ENCODE measurements around the gene BMI1. TPM values are rescaled to one million over a fixed set of nuclear protein-coding genes. Genes with fewer than 3 reads are reported as not detected.
A peak's percentile ranks its signal among the peaks of the same experiment; 100 is the strongest.

The BMI1 gene
- total and polyA plus RNA-seq, 2 experiments from 2014 or later: 2.3 to 10.7 TPM

DNA sequence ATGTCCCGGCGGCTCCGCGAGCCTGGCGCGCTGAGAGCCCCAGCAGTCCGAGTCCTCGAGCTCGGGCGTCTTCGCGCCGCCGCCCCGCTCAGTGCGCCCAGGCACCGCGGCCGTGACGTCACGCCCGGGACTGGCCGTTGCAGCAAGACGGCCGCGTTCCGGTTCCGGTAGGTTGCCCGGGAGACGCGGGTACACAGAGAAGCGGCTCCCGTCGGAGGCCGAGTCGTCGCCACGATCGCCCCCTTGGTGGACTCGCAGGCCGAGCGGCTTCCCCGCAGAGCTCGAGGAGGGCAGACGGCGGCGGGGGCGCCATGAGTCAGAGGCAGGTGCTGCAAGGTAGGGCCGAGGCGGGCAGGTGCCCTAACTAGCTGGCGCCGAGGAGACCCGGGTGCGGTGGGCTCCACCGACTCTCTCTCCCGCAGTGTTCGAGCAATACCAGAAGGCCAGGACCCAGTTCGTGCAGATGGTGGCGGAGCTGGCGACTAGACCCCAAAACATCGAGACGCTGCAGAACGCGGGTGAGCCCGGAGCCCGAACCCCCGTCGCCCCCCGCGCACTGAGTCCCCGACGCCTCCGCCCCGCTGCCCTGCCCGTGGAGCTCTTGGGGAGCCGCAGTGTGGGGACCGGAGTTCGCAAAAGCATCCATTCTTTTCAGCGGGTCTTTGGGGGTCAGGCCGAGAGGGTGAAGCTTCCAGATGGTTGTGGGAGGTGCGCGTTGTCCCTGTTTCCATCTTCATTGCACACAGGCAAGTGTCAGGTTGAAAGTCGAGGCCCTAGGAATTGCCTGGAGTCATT, 24.6 kb downstream of the BMI1 start, which contains the start of gene SPAG6 (continued):
- TF ChIP-seq, protein P1, sequence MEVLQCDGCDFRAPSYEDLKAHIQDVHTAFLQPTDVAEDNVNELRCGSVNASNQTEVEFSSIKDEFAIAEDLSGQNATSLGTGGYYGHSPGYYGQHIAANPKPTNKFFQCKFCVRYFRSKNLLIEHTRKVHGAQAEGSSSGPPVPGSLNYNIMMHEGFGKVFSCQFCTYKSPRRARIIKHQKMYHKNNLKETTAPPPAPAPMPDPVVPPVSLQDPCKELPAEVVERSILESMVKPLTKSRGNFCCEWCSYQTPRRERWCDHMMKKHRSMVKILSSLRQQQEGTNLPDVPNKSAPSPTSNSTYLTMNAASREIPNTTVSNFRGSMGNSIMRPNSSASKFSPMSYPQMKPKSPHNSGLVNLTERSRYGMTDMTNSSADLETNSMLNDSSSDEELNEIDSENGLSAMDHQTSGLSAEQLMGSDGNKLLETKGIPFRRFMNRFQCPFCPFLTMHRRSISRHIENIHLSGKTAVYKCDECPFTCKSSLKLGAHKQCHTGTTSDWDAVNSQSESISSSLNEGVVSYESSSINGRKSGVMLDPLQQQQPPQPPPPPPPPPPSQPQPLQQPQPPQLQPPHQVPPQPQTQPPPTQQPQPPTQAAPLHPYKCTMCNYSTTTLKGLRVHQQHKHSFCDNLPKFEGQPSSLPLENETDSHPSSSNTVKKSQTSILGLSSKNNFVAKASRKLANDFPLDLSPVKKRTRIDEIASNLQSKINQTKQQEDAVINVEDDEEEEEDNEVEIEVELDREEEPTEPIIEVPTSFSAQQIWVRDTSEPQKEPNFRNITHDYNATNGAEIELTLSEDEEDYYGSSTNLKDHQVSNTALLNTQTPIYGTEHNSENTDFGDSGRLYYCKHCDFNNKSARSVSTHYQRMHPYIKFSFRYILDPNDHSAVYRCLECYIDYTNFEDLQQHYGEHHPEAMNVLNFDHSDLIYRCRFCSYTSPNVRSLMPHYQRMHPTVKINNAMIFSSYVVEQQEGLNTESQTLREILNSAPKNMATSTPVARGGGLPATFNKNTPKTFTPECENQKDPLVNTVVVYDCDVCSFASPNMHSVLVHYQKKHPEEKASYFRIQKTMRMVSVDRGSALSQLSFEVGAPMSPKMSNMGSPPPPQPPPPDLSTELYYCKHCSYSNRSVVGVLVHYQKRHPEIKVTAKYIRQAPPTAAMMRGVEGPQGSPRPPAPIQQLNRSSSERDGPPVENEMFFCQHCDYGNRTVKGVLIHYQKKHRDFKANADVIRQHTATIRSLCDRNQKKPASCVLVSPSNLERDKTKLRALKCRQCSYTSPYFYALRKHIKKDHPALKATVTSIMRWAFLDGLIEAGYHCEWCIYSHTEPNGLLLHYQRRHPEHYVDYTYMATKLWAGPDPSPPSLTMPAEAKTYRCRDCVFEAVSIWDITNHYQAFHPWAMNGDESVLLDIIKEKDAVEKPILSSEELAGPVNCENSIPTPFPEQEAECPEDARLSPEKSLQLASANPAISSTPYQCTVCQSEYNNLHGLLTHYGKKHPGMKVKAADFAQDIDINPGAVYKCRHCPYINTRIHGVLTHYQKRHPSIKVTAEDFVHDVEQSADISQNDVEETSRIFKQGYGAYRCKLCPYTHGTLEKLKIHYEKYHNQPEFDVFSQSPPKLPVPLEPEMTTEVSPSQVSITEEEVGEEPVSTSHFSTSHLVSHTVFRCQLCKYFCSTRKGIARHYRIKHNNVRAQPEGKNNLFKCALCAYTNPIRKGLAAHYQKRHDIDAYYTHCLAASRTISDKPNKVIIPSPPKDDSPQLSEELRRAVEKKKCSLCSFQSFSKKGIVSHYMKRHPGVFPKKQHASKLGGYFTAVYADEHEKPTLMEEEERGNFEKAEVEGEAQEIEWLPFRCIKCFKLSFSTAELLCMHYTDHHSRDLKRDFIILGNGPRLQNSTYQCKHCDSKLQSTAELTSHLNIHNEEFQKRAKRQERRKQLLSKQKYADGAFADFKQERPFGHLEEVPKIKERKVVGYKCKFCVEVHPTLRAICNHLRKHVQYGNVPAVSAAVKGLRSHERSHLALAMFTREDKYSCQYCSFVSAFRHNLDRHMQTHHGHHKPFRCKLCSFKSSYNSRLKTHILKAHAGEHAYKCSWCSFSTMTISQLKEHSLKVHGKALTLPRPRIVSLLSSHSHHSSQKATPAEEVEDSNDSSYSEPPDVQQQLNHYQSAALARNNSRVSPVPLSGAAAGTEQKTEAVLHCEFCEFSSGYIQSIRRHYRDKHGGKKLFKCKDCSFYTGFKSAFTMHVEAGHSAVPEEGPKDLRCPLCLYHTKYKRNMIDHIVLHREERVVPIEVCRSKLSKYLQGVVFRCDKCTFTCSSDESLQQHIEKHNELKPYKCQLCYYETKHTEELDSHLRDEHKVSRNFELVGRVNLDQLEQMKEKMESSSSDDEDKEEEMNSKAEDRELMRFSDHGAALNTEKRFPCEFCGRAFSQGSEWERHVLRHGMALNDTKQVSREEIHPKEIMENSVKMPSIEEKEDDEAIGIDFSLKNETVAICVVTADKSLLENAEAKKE (CRISPR knock-in tag; IDR thresholded peaks at IDR 0.05): no peak
- TF ChIP-seq EZH2phosphoT487 (IDR thresholded peaks at IDR 0.05; ENCODE audit: unreplicated experiment) (no peak), CREB1 (CRISPR knock-in tag; IDR thresholded peaks at IDR 0.05; ENCODE audit: low read depth) (peak; percentile 98)

DNA sequence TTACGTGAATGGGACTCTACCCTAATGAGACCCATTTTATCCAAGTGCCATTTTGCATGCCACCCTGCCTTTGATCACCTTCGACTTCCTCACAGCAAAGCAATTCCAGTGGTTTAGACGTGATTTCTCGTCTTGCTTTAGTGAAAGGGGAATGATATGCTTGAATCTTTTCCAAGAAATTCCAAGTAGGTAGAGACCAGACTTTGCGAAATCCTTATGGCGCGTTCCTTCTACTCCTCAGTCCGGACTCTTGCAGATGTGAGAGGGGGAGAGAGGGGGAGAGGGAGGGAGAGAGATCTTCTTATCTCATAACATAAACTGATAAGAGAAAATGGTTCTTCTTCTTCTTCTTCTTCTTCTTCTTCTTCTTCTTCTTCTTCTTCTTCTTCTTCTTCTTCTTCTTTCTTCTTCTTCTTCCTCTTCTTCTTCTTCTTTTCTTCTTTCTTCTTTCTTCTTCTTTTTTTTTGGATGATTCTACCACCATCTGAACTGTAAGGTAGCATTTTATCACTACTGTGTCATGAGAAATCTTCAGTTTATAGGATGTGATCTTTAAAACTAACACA, 25.3 kb downstream of the BMI1 start:
- peak overlapping the region; percentile 57 for H3K4me3 ChIP-seq
- TF ChIP-seq, protein P2, sequence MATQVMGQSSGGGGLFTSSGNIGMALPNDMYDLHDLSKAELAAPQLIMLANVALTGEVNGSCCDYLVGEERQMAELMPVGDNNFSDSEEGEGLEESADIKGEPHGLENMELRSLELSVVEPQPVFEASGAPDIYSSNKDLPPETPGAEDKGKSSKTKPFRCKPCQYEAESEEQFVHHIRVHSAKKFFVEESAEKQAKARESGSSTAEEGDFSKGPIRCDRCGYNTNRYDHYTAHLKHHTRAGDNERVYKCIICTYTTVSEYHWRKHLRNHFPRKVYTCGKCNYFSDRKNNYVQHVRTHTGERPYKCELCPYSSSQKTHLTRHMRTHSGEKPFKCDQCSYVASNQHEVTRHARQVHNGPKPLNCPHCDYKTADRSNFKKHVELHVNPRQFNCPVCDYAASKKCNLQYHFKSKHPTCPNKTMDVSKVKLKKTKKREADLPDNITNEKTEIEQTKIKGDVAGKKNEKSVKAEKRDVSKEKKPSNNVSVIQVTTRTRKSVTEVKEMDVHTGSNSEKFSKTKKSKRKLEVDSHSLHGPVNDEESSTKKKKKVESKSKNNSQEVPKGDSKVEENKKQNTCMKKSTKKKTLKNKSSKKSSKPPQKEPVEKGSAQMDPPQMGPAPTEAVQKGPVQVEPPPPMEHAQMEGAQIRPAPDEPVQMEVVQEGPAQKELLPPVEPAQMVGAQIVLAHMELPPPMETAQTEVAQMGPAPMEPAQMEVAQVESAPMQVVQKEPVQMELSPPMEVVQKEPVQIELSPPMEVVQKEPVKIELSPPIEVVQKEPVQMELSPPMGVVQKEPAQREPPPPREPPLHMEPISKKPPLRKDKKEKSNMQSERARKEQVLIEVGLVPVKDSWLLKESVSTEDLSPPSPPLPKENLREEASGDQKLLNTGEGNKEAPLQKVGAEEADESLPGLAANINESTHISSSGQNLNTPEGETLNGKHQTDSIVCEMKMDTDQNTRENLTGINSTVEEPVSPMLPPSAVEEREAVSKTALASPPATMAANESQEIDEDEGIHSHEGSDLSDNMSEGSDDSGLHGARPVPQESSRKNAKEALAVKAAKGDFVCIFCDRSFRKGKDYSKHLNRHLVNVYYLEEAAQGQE (IDR thresholded peaks at IDR 0.05; ENCODE audit: unreplicated experiment): no peak
- peak; percentile 87 for TF ChIP-seq EZH2 (IDR thresholded peaks at IDR 0.05; ENCODE audit: low read depth, unreplicated experiment)
- peaks cover 74% of the 10 kb centered on the region for H3K27me3 Mint-ChIP-seq (ENCODE audit: insufficient read depth, low read depth, poor library complexity)

More for the DNA sequence above, 25.3 kb downstream of the BMI1 start:
- Mint-ChIP-seq H3K9me3 (no peaks in the 10 kb centered on the region), H3K36me3 (ENCODE audit: low read depth) (no peaks in the 10 kb centered on the region), H3K4me1 (peaks cover 7% of the 10 kb centered on the region), H3K27ac (no peak overlapping the region), H3K4me3 (peak overlapping the region; percentile 77)
- peak overlapping the region; percentile 83 for H3K4me2 ChIP-seq
- no peaks in the 10 kb centered on the region for H3K36me3 ChIP-seq (ENCODE audit: insufficient read depth)
- peaks cover 16% of the 10 kb centered on the region for H3F3A ChIP-seq (replicated peaks; ENCODE audit: low read depth)
- no peak overlapping the region for H3K27ac ChIP-seq (ENCODE audit: low read depth)
- ATAC-seq (no peak), DNase-seq (ENCODE audit: low spot score) (peak; percentile 32)
- peaks cover 85% of the 10 kb centered on the region for H3K27me3 ChIP-seq (ENCODE audit: insufficient read depth)
- H2AFZ ChIP-seq: peak overlapping the region; percentile 74; the same call in 1 of the 2 replicates
- no peaks in the 10 kb centered on the region for H3K9me2 ChIP-seq (ENCODE audit: insufficient read depth)
- H3K79me2 ChIP-seq (replicated peaks; ENCODE audit: insufficient read depth): no peaks in the 10 kb centered on the region
- H4K20me1 ChIP-seq (replicated peaks; ENCODE audit: insufficient read depth): peaks cover 7% of the 10 kb centered on the region
- H3K4me1 ChIP-seq (ENCODE audit: insufficient read depth): peaks cover 14% of the 10 kb centered on the region
